Ishikawa (cell line): ENCODE data around the gene UNC79.

Experiments
- CEBPB ChIP-seq: IDR thresholded peaks from 2 replicates; pipeline ENCODE4 v1.6.1; 2012
- CREB1 ChIP-seq: IDR thresholded peaks from 2 replicates; pipeline ENCODE4 v1.6.1; 2012; ENCODE audit warnings: low read depth
- EGR1 ChIP-seq: IDR thresholded peaks from 2 replicates; pipeline ENCODE4 v1.6.1; 2012
- EP300 ChIP-seq: IDR thresholded peaks from 2 replicates; pipeline ENCODE4 v1.6.1; 2012; ENCODE audit warnings: borderline replicate concordance
- FOXM1 ChIP-seq: IDR thresholded peaks from 2 replicates; pipeline ENCODE4 v1.6.1; 2012; ENCODE audit warnings: low read depth, borderline replicate concordance
- MAX ChIP-seq: IDR thresholded peaks from 2 replicates; pipeline ENCODE4 v1.6.1; 2012
- NFIC ChIP-seq: IDR thresholded peaks from 2 replicates; pipeline ENCODE4 v1.6.1; 2012
- RAD21 ChIP-seq: IDR thresholded peaks from 2 replicates; pipeline ENCODE4 v1.6.1; 2012; ENCODE audit warnings: low read depth
- REST ChIP-seq: IDR thresholded peaks from 2 replicates; pipeline ENCODE4 v1.6.1; 2012; ENCODE audit warnings: low read depth, mild to moderate bottlenecking
- TAF1 ChIP-seq: IDR thresholded peaks from 2 replicates; pipeline ENCODE4 v1.6.1; 2012; ENCODE audit warnings: low read depth, mild to moderate bottlenecking
- TCF12 ChIP-seq: IDR thresholded peaks from 2 replicates; pipeline ENCODE4 v1.6.1; 2012; ENCODE audit warnings: low read depth
- TEAD4 ChIP-seq: IDR thresholded peaks from 2 replicates; pipeline ENCODE4 v1.6.1; 2012
- USF1 ChIP-seq: IDR thresholded peaks from 2 replicates; pipeline ENCODE4 v1.6.1; 2012
- YY1 ChIP-seq: IDR thresholded peaks from 2 replicates; pipeline ENCODE4 v1.6.1; 2012; ENCODE audit warnings: low read depth
- ZBTB7A ChIP-seq: IDR thresholded peaks from 2 replicates; pipeline ENCODE4 v1.6.1; 2012; ENCODE audit warnings: low read depth

UNC79 gene

GRCh38 chr14:93537951-93538350 is 107.2 kb downstream of the UNC79 start:
- TF ChIP-seq TAF1 (no peak), EGR1 (no peak), EP300 (no peak), FOXM1 (no peak), USF1 (no peak), TCF12 (no peak), YY1 (no peak), CREB1 (no peak), TEAD4 (no peak), MAX (no peak), NFIC (no peak), RAD21 (no peak), ZBTB7A (no peak), REST (no peak), CEBPB (no peak)

- TF ChIP-seq CREB1 (no peak), TCF12 (no peak), TAF1 (no peak), CEBPB (no peak), TEAD4 (no peak), MAX (no peak), REST (no peak), ZBTB7A (no peak), EP300 (no peak), RAD21 (no peak), NFIC (no peak), USF1 (no peak), FOXM1 (no peak), YY1 (no peak)
These were observed 107.7 kb downstream of the UNC79 start for GRCh38 chr14:93538413-93538812.

- no peak for TF ChIP-seq RAD21
- no peak for TF ChIP-seq ZBTB7A
- no peak for TF ChIP-seq CEBPB
These were observed 109.5 kb downstream of the UNC79 start for GRCh38 chr14:93540235-93540634.

- peak; percentile 62 for TF ChIP-seq RAD21
- no peak for TF ChIP-seq YY1
These were observed 113.0 kb downstream of the UNC79 start for GRCh38 chr14:93543766-93544165.

GRCh38 chr14:93544212-93544611 is 113.5 kb downstream of the UNC79 start:
- TF ChIP-seq TEAD4 (no peak), MAX (no peak), NFIC (no peak), RAD21 (no peak), USF1 (no peak), FOXM1 (no peak), ZBTB7A (no peak), EGR1 (no peak), TCF12 (no peak), YY1 (no peak), CEBPB (no peak), REST (no peak), CREB1 (no peak), TAF1 (no peak), EP300 (no peak)
